ENCODE data around the gene CSPG4. TPM values are rescaled to one million over a fixed set of nuclear protein-coding genes. Genes with fewer than 3 reads are reported as not detected.

CSPG4 gene
- polyA plus RNA-seq, 1 donor (not counting 4 experiments of a cell fraction or from before 2014, with no cell fraction given) = 0.67 TPM

DNA sequence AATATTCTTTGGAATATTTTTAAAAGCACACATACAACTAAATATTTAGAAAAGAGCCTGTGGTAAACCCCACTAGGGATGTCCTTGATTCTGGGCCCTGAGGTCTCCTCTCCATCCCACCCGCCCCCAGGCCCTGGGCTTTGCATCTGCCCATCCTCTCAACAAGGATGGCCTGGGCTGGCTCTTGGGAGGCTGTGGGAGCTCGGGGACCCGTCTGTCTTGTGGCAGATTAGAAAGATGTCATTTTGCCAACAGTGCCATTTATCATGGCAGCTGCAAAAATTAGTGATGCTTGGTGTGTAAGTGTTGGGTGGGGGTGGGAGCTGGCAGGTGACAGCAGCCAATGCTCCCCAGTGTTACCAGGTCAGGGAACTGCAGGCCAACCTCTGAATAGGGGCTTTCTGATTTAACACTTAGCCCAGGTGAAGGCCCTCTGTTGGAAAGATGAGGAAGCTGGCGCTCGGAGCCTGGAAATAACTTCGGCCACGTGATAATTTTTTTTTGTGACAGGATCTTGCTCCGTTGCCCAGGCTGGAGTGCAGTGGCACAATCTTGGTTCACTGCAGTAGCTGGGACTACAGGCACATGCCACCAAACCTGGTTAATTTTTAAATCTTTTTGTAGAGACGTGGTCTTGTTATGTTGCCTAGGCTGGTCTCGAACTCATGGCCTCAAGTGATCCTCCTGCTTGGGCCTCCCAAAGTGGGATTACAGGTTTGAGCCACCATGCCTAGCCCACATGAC lies 16.9 kb upstream of the CSPG4 start:
- no peak overlapping the region for H3K27ac ChIP-seq (ENCODE audit: control insufficient read depth, insufficient read depth, low read length)
- DNase-seq (ENCODE audit: low read depth, low spot score) (no peak), FAIRE-seq (no peak)
- TF ChIP-seq, protein P1, sequence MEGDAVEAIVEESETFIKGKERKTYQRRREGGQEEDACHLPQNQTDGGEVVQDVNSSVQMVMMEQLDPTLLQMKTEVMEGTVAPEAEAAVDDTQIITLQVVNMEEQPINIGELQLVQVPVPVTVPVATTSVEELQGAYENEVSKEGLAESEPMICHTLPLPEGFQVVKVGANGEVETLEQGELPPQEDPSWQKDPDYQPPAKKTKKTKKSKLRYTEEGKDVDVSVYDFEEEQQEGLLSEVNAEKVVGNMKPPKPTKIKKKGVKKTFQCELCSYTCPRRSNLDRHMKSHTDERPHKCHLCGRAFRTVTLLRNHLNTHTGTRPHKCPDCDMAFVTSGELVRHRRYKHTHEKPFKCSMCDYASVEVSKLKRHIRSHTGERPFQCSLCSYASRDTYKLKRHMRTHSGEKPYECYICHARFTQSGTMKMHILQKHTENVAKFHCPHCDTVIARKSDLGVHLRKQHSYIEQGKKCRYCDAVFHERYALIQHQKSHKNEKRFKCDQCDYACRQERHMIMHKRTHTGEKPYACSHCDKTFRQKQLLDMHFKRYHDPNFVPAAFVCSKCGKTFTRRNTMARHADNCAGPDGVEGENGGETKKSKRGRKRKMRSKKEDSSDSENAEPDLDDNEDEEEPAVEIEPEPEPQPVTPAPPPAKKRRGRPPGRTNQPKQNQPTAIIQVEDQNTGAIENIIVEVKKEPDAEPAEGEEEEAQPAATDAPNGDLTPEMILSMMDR (optimal IDR thresholded peaks at IDR 0.05 in 1 of 3, IDR thresholded peaks at IDR 0.05 in 1 of 3, conservative IDR thresholded peaks at IDR 0.05 in 1 of 3; ENCODE audit: extremely low read depth in 1 of 3, insufficient read depth in 2 of 3, low read length in 3 of 3) = no peak
- TF ChIP-seq EZH2 (IDR thresholded peaks at IDR 0.05; ENCODE audit: low read length) = no peak
- H3K4me1 ChIP-seq (ENCODE audit: control insufficient read depth, extremely low read depth, insufficient read depth, low read length) = no peaks in the 10 kb centered on the region
- H2AFZ ChIP-seq (ENCODE audit: control insufficient read depth, low read length) = no peak overlapping the region
- no peak overlapping the region for H3K4me2 ChIP-seq (ENCODE audit: control insufficient read depth, extremely low read depth, insufficient read depth, low read depth, low read length)
- no peak overlapping the region for H3K9ac ChIP-seq (ENCODE audit: control insufficient read depth, extremely low read depth, insufficient read depth, low read length)
- H3K9me1 ChIP-seq (ENCODE audit: control insufficient read depth, extremely low read depth, insufficient read depth, low read length) = no peaks in the 10 kb centered on the region
- dilution Hi-C loops (cut with MboI; ENCODE audit: extremely low pct_ligation_motif_present, low sequenced_read_pairs) = no loop called here
- no peaks in the 10 kb centered on the region for H3K36me3 ChIP-seq (ENCODE audit: control insufficient read depth in 2 of 2, extremely low read depth in 1 of 2, insufficient read depth in 2 of 2, low read length in 2 of 2)
- no peaks in the 10 kb centered on the region for H4K20me1 ChIP-seq (ENCODE audit: control insufficient read depth, extremely low read depth, insufficient read depth, low read length)
- H3K27me3 ChIP-seq (ENCODE audit: control insufficient read depth, extremely low read depth, insufficient read depth, low read length) = no peaks in the 10 kb centered on the region
- no peak overlapping the region for H3K4me3 ChIP-seq (ENCODE audit: control insufficient read depth in 2 of 3, extremely low read depth in 1 of 3, insufficient read depth in 2 of 3, low read depth in 1 of 3, low read length in 3 of 3)
- no peaks in the 10 kb centered on the region for H3K79me2 ChIP-seq (ENCODE audit: control insufficient read depth, insufficient read depth, low read length)
- no peaks in the 10 kb centered on the region for H3K9me3 ChIP-seq (ENCODE audit: control insufficient read depth, low read depth, low read length)

DNA sequence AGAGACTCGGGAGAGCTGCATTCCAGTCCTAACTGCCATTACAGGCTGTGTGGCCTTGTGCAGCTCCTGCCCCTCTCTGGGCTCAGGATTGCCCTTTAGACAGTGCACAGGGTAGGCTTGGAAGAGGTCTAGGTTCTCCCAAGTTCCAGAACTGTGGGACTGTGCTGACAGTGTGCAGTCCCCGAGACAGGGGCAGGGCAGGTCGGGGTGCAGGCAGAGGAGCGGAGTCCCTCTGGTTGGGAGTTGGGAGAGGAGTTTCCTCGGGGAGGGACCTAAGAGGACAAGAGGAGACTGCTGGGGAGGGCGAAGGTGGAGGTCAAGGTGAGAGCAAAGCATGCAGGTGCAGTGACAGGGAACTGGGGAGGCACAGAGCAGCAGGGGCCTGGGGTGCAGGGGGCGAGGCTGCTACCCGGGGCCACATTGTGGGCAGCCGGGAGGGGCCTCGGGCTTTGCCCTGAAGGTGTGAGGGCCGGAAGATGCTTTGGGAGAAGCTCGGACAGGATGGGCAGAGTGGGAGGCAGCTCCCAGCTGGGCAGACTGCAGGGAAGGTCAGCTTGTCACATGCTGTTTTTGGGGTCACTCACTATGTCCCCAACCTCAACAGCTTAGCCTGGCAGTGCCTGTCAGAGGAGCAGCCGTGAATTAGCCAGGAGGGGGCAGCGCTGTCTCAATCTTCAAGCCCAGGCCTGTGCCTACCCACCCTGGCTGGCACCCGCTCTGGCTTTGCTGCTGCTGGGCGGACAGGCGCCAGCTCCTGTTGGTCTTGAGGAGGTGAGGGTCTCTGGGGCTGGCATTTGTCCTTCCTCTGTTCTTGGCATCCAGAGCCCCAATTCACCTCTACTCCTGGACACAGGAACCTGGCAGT lies 15.4 kb upstream of the CSPG4 start:
- Histone ChIP-seq H3K27ac (ENCODE audit: control insufficient read depth, insufficient read depth, low read length) (no peak overlapping the region), H2AFZ (ENCODE audit: control insufficient read depth, low read length) (no peak overlapping the region), H3K9me3 (ENCODE audit: control insufficient read depth, low read depth, low read length) (no peaks in the 10 kb centered on the region), H3K36me3 (ENCODE audit: control insufficient read depth in 2 of 2, extremely low read depth in 1 of 2, insufficient read depth in 2 of 2, low read length in 2 of 2) (no peaks in the 10 kb centered on the region), H3K79me2 (ENCODE audit: control insufficient read depth, insufficient read depth, low read length) (no peaks in the 10 kb centered on the region), H3K4me1 (ENCODE audit: control insufficient read depth, extremely low read depth, insufficient read depth, low read length) (peaks cover 12% of the 10 kb centered on the region), H4K20me1 (ENCODE audit: control insufficient read depth, extremely low read depth, insufficient read depth, low read length) (no peaks in the 10 kb centered on the region), H3K4me2 (ENCODE audit: control insufficient read depth, extremely low read depth, insufficient read depth, low read depth, low read length) (no peak overlapping the region), H3K9me1 (ENCODE audit: control insufficient read depth, extremely low read depth, insufficient read depth, low read length) (no peaks in the 10 kb centered on the region), H3K9ac (ENCODE audit: control insufficient read depth, extremely low read depth, insufficient read depth, low read length) (no peak overlapping the region), H3K4me3 (ENCODE audit: control insufficient read depth in 2 of 3, extremely low read depth in 1 of 3, insufficient read depth in 2 of 3, low read depth in 1 of 3, low read length in 3 of 3) (no peak overlapping the region), H3K27me3 (ENCODE audit: control insufficient read depth, extremely low read depth, insufficient read depth, low read length) (no peaks in the 10 kb centered on the region)
- dilution Hi-C loops (cut with MboI; ENCODE audit: extremely low pct_ligation_motif_present, low sequenced_read_pairs) = no loop called here
- no peak for FAIRE-seq
- no peak for TF ChIP-seq EZH2 (IDR thresholded peaks at IDR 0.05; ENCODE audit: low read length)
- TF ChIP-seq, protein P1 (optimal IDR thresholded peaks at IDR 0.05 in 1 of 3, IDR thresholded peaks at IDR 0.05 in 1 of 3, conservative IDR thresholded peaks at IDR 0.05 in 1 of 3; ENCODE audit: extremely low read depth in 1 of 3, insufficient read depth in 2 of 3, low read length in 3 of 3) = peak; percentile 55 to 75 (median 75)
- no peak for DNase-seq (ENCODE audit: low read depth, low spot score)
